HEK293 (cell line): Measurements from ENCODE around the gene PADI3.

Source experiments
- CTCF ChIP-seq: fragments of 450-650 bp; formaldehyde crosslinking; IDR thresholded peaks from 2 replicates; pipeline ENCODE4 v1.5.1; 2016; ENCODE audit warnings: missing biosample characterization, missing genetic modification characterization
- TSHZ1 ChIP-seq: fragments of 450-650 bp; formaldehyde crosslinking; IDR thresholded peaks from 2 replicates; pipeline ENCODE4 v1.5.1; 2016; ENCODE audit warnings: missing biosample characterization, missing genetic modification characterization, borderline replicate concordance
- ZBTB17 ChIP-seq: fragments of 450-650 bp; formaldehyde crosslinking; IDR thresholded peaks from 2 replicates; pipeline ENCODE4 v1.5.1; 2016; ENCODE audit warnings: missing biosample characterization, missing genetic modification characterization
- ZBTB21 ChIP-seq: fragments of 450-650 bp; formaldehyde crosslinking; IDR thresholded peaks from 2 replicates; pipeline ENCODE4 v1.5.1; 2017; ENCODE audit warnings: missing biosample characterization, missing genetic modification characterization
- ZNF324 ChIP-seq: fragments of 450-650 bp; formaldehyde crosslinking; IDR thresholded peaks from 2 replicates; pipeline ENCODE4 v1.5.1; 2016; ENCODE audit warnings: missing biosample characterization, missing genetic modification characterization

- no peak for TF ChIP-seq TSHZ1
- no peak for TF ChIP-seq CTCF (tag by site-specific recombination)
- no peak for TF ChIP-seq ZNF324 (tag by site-specific recombination)
- TF ChIP-seq ZBTB17 (tag by site-specific recombination) = no peak
- TF ChIP-seq ZBTB21 = no peak
Observed at GRCh38 chr1:17287130-17287776, 38.4 kb downstream of the PADI3 start.
